NCI-H2107 treated with DMSO at 0.1 percent for 48 hours (cell line): ENCODE data around the gene KMT2B.
A peak's percentile ranks its signal among the peaks of the same experiment; 100 is the strongest.

Source experiments
- DNase-seq: peaks from one replicate; lab custom pipeline; 2025; ENCODE audit not compliant: unreplicated experiment; lab: John Stamatoyannopoulos, UW

KMT2B gene

GRCh38 chr19:35727053-35727955 is 9.5 kb downstream of the KMT2B start:
- DNase-seq = no peak

- no peak for DNase-seq
Measured at GRCh38 chr19:35727956-35728706, 10.3 kb downstream of the KMT2B start.

- no peak for DNase-seq
Measured at GRCh38 chr19:35729021-35729420, 11.2 kb downstream of the KMT2B start.

GRCh38 chr19:35729763-35730162 is 12.0 kb downstream of the KMT2B start:
- no peak for DNase-seq

GRCh38 chr19:35730326-35730725 is 12.5 kb downstream of the KMT2B start:
- no peak for DNase-seq

- no peak for DNase-seq
Measured at GRCh38 chr19:35731353-35731752, 13.6 kb downstream of the KMT2B start.

GRCh38 chr19:35731779-35732405 is 14.1 kb downstream of the KMT2B start:
- no peak for DNase-seq

- DNase-seq = no peak
Measured at GRCh38 chr19:35732540-35733179, 14.9 kb downstream of the KMT2B start.

GRCh38 chr19:35733180-35734125 is 15.7 kb downstream of the KMT2B start:
- DNase-seq = no peak

- no peak for DNase-seq
Measured at GRCh38 chr19:35734273-35734672, 16.5 kb downstream of the KMT2B start.

- DNase-seq = no peak
Measured at GRCh38 chr19:35734889-35735288, 17.1 kb downstream of the KMT2B start.

- no peak for DNase-seq
Measured at GRCh38 chr19:35736913-35737886, 19.4 kb downstream of the KMT2B start.

GRCh38 chr19:35738021-35738886 is 20.5 kb downstream of the KMT2B start:
- no peak for DNase-seq

- no peak for DNase-seq
Measured at GRCh38 chr19:35738887-35739229, 21.1 kb downstream of the KMT2B start.

GRCh38 chr19:35739275-35740107 is 21.7 kb downstream of the KMT2B start:
- DNase-seq = no peak

- DNase-seq = no peak
Measured at GRCh38 chr19:35740108-35740422, 22.3 kb downstream of the KMT2B start.

- DNase-seq = peak; percentile 95
Measured at GRCh38 chr19:35740423-35741202, 22.8 kb downstream of the KMT2B start.
